SK-N-SH treated with all-trans-retinoic acid at 6 μM for 48 hours (cell line): ENCODE results near the gene KRTAP23-1.

Source experiments
- ATAC-seq: fragments of 200-7000 bp; cut with Tn5 transposase; 3 replicates; pipeline ENCODE4 v1.9.1; 2020; ENCODE audit warnings: mild to moderate bottlenecking, moderate library complexity
- ARNTL ChIP-seq: fragments of 450-650 bp; formaldehyde crosslinking; IDR thresholded peaks from 2 replicates; pipeline ENCODE4 v1.5.0; 2020; ENCODE audit warnings: low read depth, mild to moderate bottlenecking, moderate library complexity, borderline replicate concordance
- BACH2 ChIP-seq: fragments of 250-450 bp; sonication (Bioruptor Pico); IDR thresholded peaks from 2 replicates; pipeline ENCODE4 v1.9.0; 2021; ENCODE audit warnings: mild to moderate bottlenecking, borderline replicate concordance
- CREB5 ChIP-seq: fragments of 250-450 bp; sonication (Bioruptor Pico); IDR thresholded peaks from 2 replicates; pipeline ENCODE4 v1.5.1; 2020; ENCODE audit warnings: low read depth, mild to moderate bottlenecking, moderate library complexity
- CSDC2 ChIP-seq: fragments of 250-450 bp; sonication (Bioruptor Pico); IDR thresholded peaks from 2 replicates; pipeline ENCODE4 v1.5.0; 2020; ENCODE audit warnings: mild to moderate bottlenecking, moderate library complexity
- CSRNP3 ChIP-seq: fragments of 250-450 bp; sonication (Bioruptor Pico); IDR thresholded peaks from 2 replicates; pipeline ENCODE4 v1.5.1; 2021; ENCODE audit warnings: mild to moderate bottlenecking, moderate library complexity
- ESRRG ChIP-seq: fragments of 250-450 bp; sonication (Bioruptor Pico); IDR thresholded peaks from 2 replicates; pipeline ENCODE4 v1.6.1; 2021; ENCODE audit warnings: mild to moderate bottlenecking
- ISL1 ChIP-seq: fragments of 250-450 bp; sonication (Bioruptor Pico); IDR thresholded peaks from 2 replicates; pipeline ENCODE4 v2.1.2; 2022; ENCODE audit warnings: mild to moderate bottlenecking, moderate library complexity
- OSR1 ChIP-seq: fragments of 250-450 bp; sonication (Bioruptor Pico); IDR thresholded peaks from 2 replicates; pipeline ENCODE4 v1.8.0; 2022; ENCODE audit warnings: moderate library complexity, mild to moderate bottlenecking, inconsistent platforms
- PATZ1 ChIP-seq: fragments of 250-450 bp; sonication (Bioruptor Pico); IDR thresholded peaks from 2 replicates; pipeline ENCODE4 v1.8.0; 2020; ENCODE audit warnings: mild to moderate bottlenecking, moderate library complexity, borderline replicate concordance
- POU6F1 ChIP-seq: fragments of 250-450 bp; sonication (Bioruptor Pico); IDR thresholded peaks from 2 replicates; pipeline ENCODE4 v1.8.0; 2021; ENCODE audit warnings: low read depth, mild to moderate bottlenecking, moderate library complexity, borderline replicate concordance
- PPARA ChIP-seq: fragments of 250-450 bp; sonication (Bioruptor Pico); IDR thresholded peaks from 2 replicates; pipeline ENCODE4 v1.5.0; 2020; ENCODE audit warnings: mild to moderate bottlenecking, borderline replicate concordance
- RARB ChIP-seq: fragments of 250-450 bp; sonication (Bioruptor Pico); IDR thresholded peaks from 2 replicates; pipeline ENCODE4 v1.8.0; 2021; ENCODE audit warnings: mild to moderate bottlenecking, moderate library complexity
- SNAI2 ChIP-seq: fragments of 250-450 bp; sonication (Bioruptor Pico); IDR thresholded peaks from 2 replicates; pipeline ENCODE4 v1.5.0; 2020; ENCODE audit warnings: mild to moderate bottlenecking, moderate library complexity
- TCF4 ChIP-seq: fragments of 250-450 bp; sonication (Bioruptor Pico); IDR thresholded peaks from 2 replicates; pipeline ENCODE4 v1.8.0; 2021; ENCODE audit warnings: mild to moderate bottlenecking, moderate library complexity, borderline replicate concordance
- TOX ChIP-seq: fragments of 250-450 bp; sonication (Bioruptor Pico); IDR thresholded peaks from 2 replicates; pipeline ENCODE4 v1.8.0; 2021; ENCODE audit warnings: mild to moderate bottlenecking, moderate library complexity, borderline replicate concordance
- TSHZ2 ChIP-seq: fragments of 250-450 bp; sonication (Bioruptor Pico); IDR thresholded peaks from 2 replicates; pipeline ENCODE4 v1.5.0; 2020; ENCODE audit warnings: mild to moderate bottlenecking, moderate library complexity
- ZC3H10 ChIP-seq: fragments of 250-450 bp; sonication (Bioruptor Pico); IDR thresholded peaks from 2 replicates; pipeline ENCODE4 v1.5.1; 2021; ENCODE audit warnings: mild to moderate bottlenecking, moderate library complexity
- ZFP3 ChIP-seq: fragments of 250-450 bp; sonication (Bioruptor Pico); IDR thresholded peaks from 2 replicates; pipeline ENCODE4 v1.5.0; 2020; ENCODE audit warnings: mild to moderate bottlenecking, moderate library complexity
- ZNF565 ChIP-seq: fragments of 450-650 bp; formaldehyde crosslinking; conservative IDR thresholded peaks from 2 replicates; pipeline ENCODE4 v1.5.0; 2020; ENCODE audit warnings: low read depth, mild to moderate bottlenecking, moderate library complexity
- ZNF70 ChIP-seq: fragments of 450-650 bp; formaldehyde crosslinking; IDR thresholded peaks from 2 replicates; pipeline ENCODE4 v1.5.0; 2020; ENCODE audit warnings: mild to moderate bottlenecking, moderate library complexity
- ZNF8 ChIP-seq: fragments of 450-650 bp; formaldehyde crosslinking; IDR thresholded peaks from 2 replicates; pipeline ENCODE4 v1.5.0; 2020; ENCODE audit warnings: mild to moderate bottlenecking, moderate library complexity

The KRTAP23-1 gene

GRCh38 chr21:30354308-30355005 lies 6.1 kb upstream of the KRTAP23-1 start:
- ATAC-seq = no peak
- no peak for TF ChIP-seq ESRRG (CRISPR knock-in tag)
- no peak for TF ChIP-seq ZNF70 (CRISPR knock-in tag)
- TF ChIP-seq ZNF565 = no peak
- no peak for TF ChIP-seq ZC3H10 (CRISPR knock-in tag)
- TF ChIP-seq PATZ1 (CRISPR knock-in tag) = no peak
- TF ChIP-seq ZFP3 (CRISPR knock-in tag) = no peak
- no peak for TF ChIP-seq ISL1 (CRISPR knock-in tag)

- ATAC-seq = no peak
- TF ChIP-seq ZNF8 (no peak), POU6F1 (CRISPR knock-in tag) (no peak), PATZ1 (CRISPR knock-in tag) (no peak), PPARA (CRISPR knock-in tag) (no peak), ZNF70 (CRISPR knock-in tag) (no peak), ISL1 (CRISPR knock-in tag) (no peak), CREB5 (CRISPR knock-in tag) (no peak), TSHZ2 (no peak), ARNTL (no peak), ZNF565 (no peak), ZFP3 (CRISPR knock-in tag) (no peak), CSRNP3 (CRISPR knock-in tag) (no peak), RARB (CRISPR knock-in tag) (no peak), TCF4 (no peak), OSR1 (CRISPR knock-in tag) (no peak), BACH2 (CRISPR knock-in tag) (no peak)
Measured at GRCh38 chr21:30351534-30351933, 3.1 kb upstream of the KRTAP23-1 start.

GRCh38 chr21:30349572-30349971 lies 1.2 kb upstream of the KRTAP23-1 start:
- ATAC-seq = no peak
- no peak for TF ChIP-seq ESRRG (CRISPR knock-in tag)
- TF ChIP-seq PATZ1 (CRISPR knock-in tag) = no peak
- TF ChIP-seq BACH2 (CRISPR knock-in tag) = no peak
- no peak for TF ChIP-seq PPARA (CRISPR knock-in tag)
- TF ChIP-seq RARB (CRISPR knock-in tag) = no peak
- TF ChIP-seq OSR1 (CRISPR knock-in tag) = no peak
- no peak for TF ChIP-seq ZFP3 (CRISPR knock-in tag)
- TF ChIP-seq ARNTL = no peak
- TF ChIP-seq TOX = no peak
- TF ChIP-seq CSDC2 (CRISPR knock-in tag) = no peak
- TF ChIP-seq ISL1 (CRISPR knock-in tag) = no peak
- no peak for TF ChIP-seq ZNF70 (CRISPR knock-in tag)
- no peak for TF ChIP-seq SNAI2 (CRISPR knock-in tag)
- TF ChIP-seq ZNF565 = no peak
- no peak for TF ChIP-seq CSRNP3 (CRISPR knock-in tag)
- TF ChIP-seq ZC3H10 (CRISPR knock-in tag) = no peak
- no peak for TF ChIP-seq TCF4
